ENCODE results near the gene LRMDA.

DNA sequence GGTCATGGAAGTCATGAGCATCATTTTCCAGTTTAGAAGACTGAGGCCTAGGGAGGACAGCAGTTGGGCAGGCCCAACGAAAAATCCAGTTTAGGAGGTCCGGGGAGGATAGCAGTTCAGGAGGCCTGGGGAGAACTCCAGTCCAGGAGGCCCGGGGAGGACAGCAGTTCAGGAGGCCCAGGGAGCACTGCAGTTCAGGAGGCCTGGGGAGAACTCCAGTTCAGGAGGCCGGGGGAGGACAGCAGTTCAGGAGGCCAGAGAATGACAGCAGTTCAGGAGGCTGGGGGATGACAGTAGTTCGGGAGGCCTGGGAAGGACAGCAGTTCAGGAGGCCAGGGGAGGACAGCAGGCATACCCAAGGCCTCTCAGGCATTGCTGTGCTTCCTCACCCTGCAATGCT lies 453.4 kb downstream of the LRMDA start:
- TF ChIP-seq, protein P1, sequence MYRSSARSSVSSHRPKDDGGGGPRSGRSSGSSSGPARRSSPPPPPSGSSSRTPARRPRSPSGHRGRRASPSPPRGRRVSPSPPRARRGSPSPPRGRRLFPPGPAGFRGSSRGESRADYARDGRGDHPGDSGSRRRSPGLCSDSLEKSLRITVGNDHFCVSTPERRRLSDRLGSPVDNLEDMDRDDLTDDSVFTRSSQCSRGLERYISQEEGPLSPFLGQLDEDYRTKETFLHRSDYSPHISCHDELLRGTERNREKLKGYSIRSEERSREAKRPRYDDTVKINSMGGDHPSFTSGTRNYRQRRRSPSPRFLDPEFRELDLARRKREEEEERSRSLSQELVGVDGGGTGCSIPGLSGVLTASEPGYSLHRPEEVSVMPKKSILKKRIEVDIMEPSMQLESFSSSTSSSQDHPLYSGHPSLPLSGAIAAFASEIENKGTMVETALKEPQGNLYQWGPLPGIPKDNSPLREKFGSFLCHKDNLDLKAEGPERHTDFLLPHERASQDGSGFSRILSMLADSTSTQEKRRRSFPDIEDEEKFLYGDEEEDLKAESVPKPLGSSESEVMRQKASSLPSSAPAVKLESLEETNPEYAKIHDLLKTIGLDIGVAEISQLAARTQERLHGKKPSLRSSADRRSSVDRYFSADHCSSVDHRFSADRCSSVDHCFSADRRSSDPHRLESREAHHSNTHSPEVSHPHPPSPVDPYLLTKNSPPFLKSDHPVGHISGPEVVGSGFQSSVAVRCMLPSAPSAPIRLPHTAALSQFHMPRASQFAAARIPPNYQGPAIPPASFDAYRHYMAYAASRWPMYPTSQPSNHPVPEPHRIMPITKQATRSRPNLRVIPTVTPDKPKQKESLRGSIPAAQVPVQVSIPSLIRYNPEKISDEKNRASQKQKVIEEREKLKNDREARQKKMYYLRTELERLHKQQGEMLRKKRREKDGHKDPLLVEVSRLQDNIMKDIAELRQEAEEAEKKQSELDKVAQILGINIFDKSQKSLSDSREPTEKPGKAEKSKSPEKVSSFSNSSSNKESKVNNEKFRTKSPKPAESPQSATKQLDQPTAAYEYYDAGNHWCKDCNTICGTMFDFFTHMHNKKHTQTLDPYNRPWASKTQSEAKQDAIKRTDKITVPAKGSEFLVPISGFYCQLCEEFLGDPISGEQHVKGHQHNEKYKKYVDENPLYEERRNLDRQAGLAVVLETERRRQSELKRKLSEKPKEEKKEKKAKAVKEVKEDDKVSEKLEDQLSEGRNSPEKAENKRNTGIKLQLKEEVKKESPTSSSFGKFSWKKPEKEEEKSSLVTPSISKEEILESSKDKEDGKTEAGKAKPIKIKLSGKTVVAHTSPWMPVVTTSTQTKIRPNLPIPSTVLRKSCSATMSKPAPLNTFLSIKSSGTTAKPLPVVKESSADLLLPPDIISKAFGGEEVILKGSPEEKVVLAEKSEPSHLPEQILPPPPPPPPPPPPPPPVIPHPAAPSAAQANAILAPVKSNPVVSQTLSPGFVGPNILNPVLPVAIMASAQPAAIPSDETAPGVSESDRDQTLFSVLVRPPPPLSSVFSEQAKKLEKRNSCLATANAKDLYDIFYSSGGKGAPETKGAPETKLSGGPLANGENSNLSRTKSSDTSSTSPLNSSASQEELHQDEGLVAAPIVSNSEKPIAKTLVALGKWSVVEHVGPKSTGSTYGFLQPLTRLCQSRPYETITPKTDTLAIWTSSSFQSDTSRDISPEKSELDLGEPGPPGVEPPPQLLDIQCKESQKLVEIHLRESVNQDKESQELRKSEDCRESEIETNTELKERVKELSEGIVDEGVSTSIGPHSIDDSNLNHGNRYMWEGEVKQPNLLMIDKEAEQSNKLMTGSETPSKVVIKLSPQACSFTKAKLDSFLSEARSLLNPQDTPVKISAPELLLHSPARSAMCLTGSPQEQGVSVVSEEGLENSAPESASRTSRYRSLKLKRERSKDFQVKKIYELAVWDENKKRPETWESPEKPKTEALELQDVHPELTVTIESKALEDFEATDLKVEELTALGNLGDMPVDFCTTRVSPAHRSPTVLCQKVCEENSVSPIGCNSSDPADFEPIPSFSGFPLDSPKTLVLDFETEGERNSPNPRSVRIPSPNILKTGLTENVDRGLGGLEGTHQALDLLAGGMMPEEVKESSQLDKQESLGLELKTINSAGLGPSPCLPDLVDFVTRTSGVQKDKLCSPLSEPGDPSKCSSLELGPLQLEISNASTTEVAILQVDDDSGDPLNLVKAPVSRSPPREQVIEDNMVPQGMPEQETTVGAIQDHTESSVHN (CRISPR knock-in tag; IDR thresholded peaks at IDR 0.05), result no peak
- TF ChIP-seq RELA (CRISPR knock-in tag; IDR thresholded peaks at IDR 0.05), result no peak
- TF ChIP-seq, protein P2, sequence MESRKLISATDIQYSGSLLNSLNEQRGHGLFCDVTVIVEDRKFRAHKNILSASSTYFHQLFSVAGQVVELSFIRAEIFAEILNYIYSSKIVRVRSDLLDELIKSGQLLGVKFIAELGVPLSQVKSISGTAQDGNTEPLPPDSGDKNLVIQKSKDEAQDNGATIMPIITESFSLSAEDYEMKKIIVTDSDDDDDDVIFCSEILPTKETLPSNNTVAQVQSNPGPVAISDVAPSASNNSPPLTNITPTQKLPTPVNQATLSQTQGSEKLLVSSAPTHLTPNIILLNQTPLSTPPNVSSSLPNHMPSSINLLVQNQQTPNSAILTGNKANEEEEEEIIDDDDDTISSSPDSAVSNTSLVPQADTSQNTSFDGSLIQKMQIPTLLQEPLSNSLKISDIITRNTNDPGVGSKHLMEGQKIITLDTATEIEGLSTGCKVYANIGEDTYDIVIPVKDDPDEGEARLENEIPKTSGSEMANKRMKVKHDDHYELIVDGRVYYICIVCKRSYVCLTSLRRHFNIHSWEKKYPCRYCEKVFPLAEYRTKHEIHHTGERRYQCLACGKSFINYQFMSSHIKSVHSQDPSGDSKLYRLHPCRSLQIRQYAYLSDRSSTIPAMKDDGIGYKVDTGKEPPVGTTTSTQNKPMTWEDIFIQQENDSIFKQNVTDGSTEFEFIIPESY (CRISPR knock-in tag; IDR thresholded peaks at IDR 0.05), result no peak
- TF ChIP-seq WIZ (CRISPR knock-in tag; IDR thresholded peaks at IDR 0.05), result no peak
- no peak for TF ChIP-seq FOSL2 (CRISPR knock-in tag; IDR thresholded peaks at IDR 0.05)
- TF ChIP-seq BRCA1 (CRISPR knock-in tag; IDR thresholded peaks at IDR 0.05), result no peak
- TF ChIP-seq, protein P3, sequence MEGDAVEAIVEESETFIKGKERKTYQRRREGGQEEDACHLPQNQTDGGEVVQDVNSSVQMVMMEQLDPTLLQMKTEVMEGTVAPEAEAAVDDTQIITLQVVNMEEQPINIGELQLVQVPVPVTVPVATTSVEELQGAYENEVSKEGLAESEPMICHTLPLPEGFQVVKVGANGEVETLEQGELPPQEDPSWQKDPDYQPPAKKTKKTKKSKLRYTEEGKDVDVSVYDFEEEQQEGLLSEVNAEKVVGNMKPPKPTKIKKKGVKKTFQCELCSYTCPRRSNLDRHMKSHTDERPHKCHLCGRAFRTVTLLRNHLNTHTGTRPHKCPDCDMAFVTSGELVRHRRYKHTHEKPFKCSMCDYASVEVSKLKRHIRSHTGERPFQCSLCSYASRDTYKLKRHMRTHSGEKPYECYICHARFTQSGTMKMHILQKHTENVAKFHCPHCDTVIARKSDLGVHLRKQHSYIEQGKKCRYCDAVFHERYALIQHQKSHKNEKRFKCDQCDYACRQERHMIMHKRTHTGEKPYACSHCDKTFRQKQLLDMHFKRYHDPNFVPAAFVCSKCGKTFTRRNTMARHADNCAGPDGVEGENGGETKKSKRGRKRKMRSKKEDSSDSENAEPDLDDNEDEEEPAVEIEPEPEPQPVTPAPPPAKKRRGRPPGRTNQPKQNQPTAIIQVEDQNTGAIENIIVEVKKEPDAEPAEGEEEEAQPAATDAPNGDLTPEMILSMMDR (CRISPR knock-in tag; IDR thresholded peaks at IDR 0.05), result no peak

Data from HepG2 (cell line).